GM12878 (cell line): ENCODE measurements around the gene PIK3R5. TPM values are rescaled to one million over a fixed set of nuclear protein-coding genes. Genes with fewer than 3 reads are reported as not detected.
A peak's percentile ranks its signal among the peaks of the same experiment; 100 is the strongest.

ENCODE experiments used
- ATAC-seq: fragments of 200-7000 bp; cut with Tn5 transposase; 3 replicates; pipeline ENCODE4 v1.9.1; 2020; ENCODE audit warnings: mild to moderate bottlenecking, moderate library complexity
- BruUV-seq: library from RNA; stranded (reverse); fragments of 400-500 nt; replicated peaks from 2 replicates; lab custom pipeline; 2021; lab: Mats Ljungman, UMichigan
- CTCF ChIA-PET: fragments of 300-600 bp; sonication (Branson Sonifier 250); formaldehyde crosslinking; extraction: SDS; loops from one replicate; lab custom pipeline; 2021; ENCODE audit warnings: inconsistent platforms; lab: Yijun Ruan, JAX
- POLR2A ChIA-PET: fragments of 350-600 bp; formaldehyde crosslinking; extraction: SDS; loops from one replicate; lab custom pipeline; 2021; ENCODE audit warnings: inconsistent platforms; lab: Charles Lee
- RAD21 ChIA-PET: fragments of 300-600 bp; sonication (Branson Sonifier 250); formaldehyde crosslinking; loops from one replicate; lab custom pipeline; 2023; ENCODE audit warnings: antibody characterized with exemption; ENCODE audit not compliant: unreplicated experiment; lab: Charles Lee
- SMC1A ChIA-PET: fragments of 300-600 bp; sonication (Branson Sonifier 250); formaldehyde crosslinking; loops from one replicate; lab custom pipeline; 2023; ENCODE audit not compliant: unreplicated experiment, uncharacterized antibody; lab: Charles Lee
- DNase-seq: peaks from one replicate; pipeline ENCODE4 v3.0.0-alpha.2; 2011; ENCODE audit warnings: low read depth, low spot score
- FAIRE-seq: peaks from 3 replicates; lab custom pipeline; 2011; peaks lifted over from hg19 to GRCh38; lab: Jason Lieb, UNC
- H2AFZ ChIP-seq: 2 replicates; pipeline ENCODE4 v1.6.0; 2011; ENCODE audit warnings: low read depth, low read length, control low read depth; ENCODE audit not compliant: control insufficient read depth
- H3K27ac ChIP-seq: 2 replicates; pipeline ENCODE4 v1.5.1; 2011; ENCODE audit warnings: control low read depth; ENCODE audit not compliant: control insufficient read depth, insufficient read depth
- H3K27me3 ChIP-seq, 2 experiments: replicated peaks in 1 of 2; 2 replicates each; pipeline versions ENCODE4 v1.6.0 to v1.6.1; 2011; ENCODE audit warnings: low read length in 1 of 2; ENCODE audit not compliant: control insufficient read depth in 2 of 2, insufficient read depth in 2 of 2
- H3K36me3 ChIP-seq, 2 experiments: 2 replicates each; pipeline ENCODE4 v1.5.1; 2011; ENCODE audit warnings: low read length in 1 of 2; ENCODE audit not compliant: control insufficient read depth in 2 of 2, insufficient read depth in 2 of 2
- H3K4me1 ChIP-seq: 2 replicates; pipeline ENCODE4 v1.6.1; 2011; ENCODE audit warnings: mild to moderate bottlenecking, low read length, moderate library complexity, mixed read lengths; ENCODE audit not compliant: control insufficient read depth, insufficient read depth
- H3K4me2 ChIP-seq: 2 replicates; pipeline ENCODE4 v1.6.0; 2011; ENCODE audit warnings: control low read depth; ENCODE audit not compliant: control insufficient read depth, insufficient read depth
- H3K4me3 ChIP-seq: fragments of 200-600 bp; sonication (generic); 2 replicates; pipeline ENCODE4 v1.5.1; 2016
- H3K79me2 ChIP-seq: 2 replicates; pipeline ENCODE4 v1.6.0; 2011; ENCODE audit warnings: low read length; ENCODE audit not compliant: control insufficient read depth, insufficient read depth
- H3K9ac ChIP-seq: 2 replicates; pipeline ENCODE4 v1.8.0; 2011; ENCODE audit warnings: low read length, control low read depth, mixed read lengths; ENCODE audit not compliant: control insufficient read depth, insufficient read depth
- H3K9me3 ChIP-seq: replicated peaks from 3 replicates; pipeline ENCODE4 v1.5.1; 2011; ENCODE audit warnings: mild to moderate bottlenecking, low read length; ENCODE audit not compliant: control insufficient read depth, insufficient read depth
- H4K20me1 ChIP-seq: 2 replicates; pipeline ENCODE4 v1.6.0; 2011; ENCODE audit not compliant: control insufficient read depth, insufficient read depth
- ATF7 ChIP-seq: fragments of 450-650 bp; IDR thresholded peaks from 2 replicates; pipeline ENCODE4 v1.6.1; 2016; ENCODE audit warnings: low read depth, mild to moderate bottlenecking
- BCL3 ChIP-seq: IDR thresholded peaks from 2 replicates; pipeline ENCODE4 v1.6.1; 2011; ENCODE audit warnings: borderline replicate concordance, low read depth, mild to moderate bottlenecking, moderate library complexity, low read length; ENCODE audit not compliant: insufficient read depth, poor library complexity, severe bottlenecking
- CBFB ChIP-seq: IDR thresholded peaks from 2 replicates; pipeline ENCODE4 v1.6.1; 2016; ENCODE audit warnings: antibody characterized with exemption, low read depth
- HDGF ChIP-seq: fragments of 450-650 bp; IDR thresholded peaks from 2 replicates; pipeline ENCODE4 v1.6.1; 2016; ENCODE audit warnings: antibody characterized with exemption
- MLLT1 ChIP-seq: fragments of 450-650 bp; IDR thresholded peaks from 2 replicates; pipeline ENCODE4 v1.6.1; 2016; ENCODE audit warnings: mild to moderate bottlenecking
- POLR2A ChIP-seq: IDR thresholded peaks from 2 replicates; pipeline ENCODE4 v1.6.1; 2011; ENCODE audit warnings: low read depth, mild to moderate bottlenecking, low read length
- POLR2AphosphoS5 ChIP-seq: IDR thresholded peaks from 2 replicates; pipeline ENCODE4 v1.6.1; 2011; ENCODE audit warnings: mild to moderate bottlenecking, low read length, inconsistent platforms
- SKIL ChIP-seq: fragments of 450-650 bp; IDR thresholded peaks from 2 replicates; pipeline ENCODE4 v1.6.1; 2017; ENCODE audit warnings: mild to moderate bottlenecking, low read depth, inconsistent platforms; ENCODE audit not compliant: poor library complexity, severe bottlenecking
- USF1 ChIP-seq: IDR thresholded peaks from 2 replicates; pipeline ENCODE4 v1.6.1; 2011; ENCODE audit warnings: borderline replicate concordance, low read depth, mild to moderate bottlenecking, moderate library complexity, mixed read lengths, low read length; ENCODE audit not compliant: insufficient read depth; ENCODE audit errors: extremely low read length
- ZNF384 ChIP-seq: IDR thresholded peaks from 2 replicates; pipeline ENCODE4 v1.6.1; 2012; ENCODE audit warnings: low read depth, mild to moderate bottlenecking, low read length, improper control_type of control experiment, borderline replicate concordance
- whole genome bisulfite sequencing: methylation state at CpG from one replicate; pipeline ENCODE4 v1.1.6; 2016; ENCODE audit warnings: low lambda C conversion rate; ENCODE audit not compliant: insufficient replicate concordance, insufficient coverage; ENCODE audit errors: missing lambda C conversion rate; 5-methylcytosine and 5-hydroxymethylcytosine counted together
- in situ Hi-C: fragments of 300-500 bp; cut with MboI; formaldehyde crosslinking; loops from 9 replicates; pipeline ENCODE4 v1.14.3; 2018; ENCODE audit warnings: mixed read lengths
- intact Hi-C: fragments of 100-400 bp; cut with micrococcal nuclease; formaldehyde crosslinking; loops from one replicate; pipeline ENCODE4 v1.14.2; 2022; ENCODE audit not compliant: unreplicated experiment
- polyA plus RNA-seq, 11 experiments: library from polyadenylated mRNA; depleted of rRNA in 4 of 11; unstranded in 6 of 11; stranded (reverse) in 5 of 11; fragments of >200 nt; fragmentation: Nextera tagmentation in 4 of 11; fragmentation: Illumina TruSeq in 1 of 11; extraction: Ambion mirVana in 4 of 11; extraction: Trizol in 1 of 11; gene quantifications; 1 replicate in 1 of 11; 2 replicates in 10 of 11; pipeline versions ENCODE4 v1.2.1 to v1.2.3, GENCODE V29; 2011 to 2016; ENCODE audit warnings: inconsistent platforms in 2 of 11, missing spikeins in 2 of 11, low read depth in 1 of 11
- total RNA-seq, 4 experiments: library from RNA; depleted of rRNA in 3 of 4; stranded (reverse); fragments of >200 nt in 3 of 4; fragmentation: Illumina TruSeq in 1 of 4; extraction: Trizol in 1 of 4; gene quantifications; 2 replicates each; pipeline versions ENCODE4 v1.2.1 to v1.2.3, GENCODE V29; 2013 to 2021
- TF ChIP-seq, protein P1 (sequence below): fragments of 450-650 bp; IDR thresholded peaks from 2 replicates; pipeline ENCODE4 v1.6.1; 2016; ENCODE audit warnings: mild to moderate bottlenecking
- TF ChIP-seq, protein P2 (sequence below): fragments of 450-650 bp; IDR thresholded peaks from 2 replicates; pipeline ENCODE4 v1.6.1; 2018; ENCODE audit warnings: borderline replicate concordance, mild to moderate bottlenecking; ENCODE audit not compliant: partially characterized antibody

The PIK3R5 gene
- total and polyA plus RNA-seq, 10 of the 15 experiments (the other 5 are each of a cell fraction or from before 2014, with no cell fraction given) = 9.5 to 50.8 (median 35.5) TPM

GRCh38 chr17:8865385-8865784, 100.1 kb downstream of the PIK3R5 start:
- intact Hi-C loops = no loop called here
- in situ Hi-C loops = no loop called here
- no peak for DNase-seq
- FAIRE-seq = no peak
- peak overlapping the region; percentile 88 for H3K27ac ChIP-seq
- peaks cover 79% of the 10 kb centered on the region for H3K79me2 ChIP-seq
- peaks cover 34% of the 10 kb centered on the region for H3K4me1 ChIP-seq
- H4K20me1 ChIP-seq = no peaks in the 10 kb centered on the region
- H3K4me2 ChIP-seq = peak overlapping the region; percentile 90
- H3K36me3 ChIP-seq = peaks cover 2 to 15% of the 10 kb centered on the region in 2 experiments; a peak in 3 of 4 replicates
- peak; percentile 3 for ATAC-seq
- WGBS = 6% methylated on average over 5 of the region's 6 CpGs
- ChIA-PET SMC1A (interaction anchor here (0.7 to 10.6 kb wide), 13 partner anchors 10 to 739 kb away, joined by 3 to 132 read pairs (median 9); no protein-coding TSS in a partner anchor), POLR2A (interaction anchor here (0.6 to 3.3 kb wide), 18 partner anchors 9 to 709 kb away, joined by 3 to 21 read pairs (median 4); no protein-coding TSS in a partner anchor), CTCF (interaction anchor here (0.5 to 7.9 kb wide), 11 partner anchors 8 to 559 kb away, joined by 3 to 100 read pairs (median 4); partner anchors contain the start of gene PIK3R5), RAD21 (interaction anchor here (0.7 to 7.2 kb wide), 14 partner anchors 9 to 112 kb away, joined by 3 to 115 read pairs (median 5); no protein-coding TSS in a partner anchor)
- H2AFZ ChIP-seq = no peak overlapping the region
- H3K9me3 ChIP-seq = no peaks in the 10 kb centered on the region; the same call in 2 of the 3 replicates
- TF ChIP-seq, protein P1, sequence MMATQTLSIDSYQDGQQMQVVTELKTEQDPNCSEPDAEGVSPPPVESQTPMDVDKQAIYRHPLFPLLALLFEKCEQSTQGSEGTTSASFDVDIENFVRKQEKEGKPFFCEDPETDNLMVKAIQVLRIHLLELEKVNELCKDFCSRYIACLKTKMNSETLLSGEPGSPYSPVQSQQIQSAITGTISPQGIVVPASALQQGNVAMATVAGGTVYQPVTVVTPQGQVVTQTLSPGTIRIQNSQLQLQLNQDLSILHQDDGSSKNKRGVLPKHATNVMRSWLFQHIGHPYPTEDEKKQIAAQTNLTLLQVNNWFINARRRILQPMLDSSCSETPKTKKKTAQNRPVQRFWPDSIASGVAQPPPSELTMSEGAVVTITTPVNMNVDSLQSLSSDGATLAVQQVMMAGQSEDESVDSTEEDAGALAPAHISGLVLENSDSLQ = 0 out of 2 replicates have a peak, but pooled peaks have one; percentile 5
- TF ChIP-seq USF1 (no peak), ATF7 (peak; percentile 54; the same call in 1 of the 2 replicates), SKIL (no peak), ZNF384 (peak; percentile 69; the same call in 1 of the 2 replicates), CBFB (no peak), MLLT1 (peak; percentile 7; the same call in 1 of the 2 replicates), HDGF (0 out of 2 replicates have a peak, but pooled peaks have one; percentile 33), BCL3 (no peak), POLR2AphosphoS5 (0 out of 2 replicates have a peak, but pooled peaks have one; percentile 20), POLR2A (0 out of 2 replicates have a peak, but pooled peaks have one; percentile 16)
- TF ChIP-seq, protein P2, sequence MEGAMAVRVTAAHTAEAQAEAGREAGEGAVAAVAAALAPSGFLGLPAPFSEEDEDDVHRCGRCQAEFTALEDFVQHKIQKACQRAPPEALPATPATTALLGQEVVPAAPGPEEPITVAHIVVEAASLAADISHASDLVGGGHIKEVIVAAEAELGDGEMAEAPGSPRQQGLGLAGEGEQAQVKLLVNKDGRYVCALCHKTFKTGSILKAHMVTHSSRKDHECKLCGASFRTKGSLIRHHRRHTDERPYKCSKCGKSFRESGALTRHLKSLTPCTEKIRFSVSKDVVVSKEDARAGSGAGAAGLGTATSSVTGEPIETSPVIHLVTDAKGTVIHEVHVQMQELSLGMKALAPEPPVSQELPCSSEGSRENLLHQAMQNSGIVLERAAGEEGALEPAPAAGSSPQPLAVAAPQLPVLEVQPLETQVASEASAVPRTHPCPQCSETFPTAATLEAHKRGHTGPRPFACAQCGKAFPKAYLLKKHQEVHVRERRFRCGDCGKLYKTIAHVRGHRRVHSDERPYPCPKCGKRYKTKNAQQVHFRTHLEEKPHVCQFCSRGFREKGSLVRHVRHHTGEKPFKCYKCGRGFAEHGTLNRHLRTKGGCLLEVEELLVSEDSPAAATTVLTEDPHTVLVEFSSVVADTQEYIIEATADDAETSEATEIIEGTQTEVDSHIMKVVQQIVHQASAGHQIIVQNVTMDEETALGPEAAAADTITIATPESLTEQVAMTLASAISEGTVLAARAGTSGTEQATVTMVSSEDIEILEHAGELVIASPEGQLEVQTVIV = no peak
- no peaks in the 10 kb centered on the region for H3K27me3 ChIP-seq
- H3K9ac ChIP-seq = peak overlapping the region; percentile 92
- H3K4me3 ChIP-seq = peak overlapping the region; percentile 99
- BruUV-seq = no TSS peak
